ENCODE measurements around the gene CNST. TPM values are rescaled to one million over a fixed set of nuclear protein-coding genes. Genes with fewer than 3 reads are reported as not detected.

CNST gene
- total RNA-seq, 1 experiment from 2014 or later = 9.1 TPM

DNA sequence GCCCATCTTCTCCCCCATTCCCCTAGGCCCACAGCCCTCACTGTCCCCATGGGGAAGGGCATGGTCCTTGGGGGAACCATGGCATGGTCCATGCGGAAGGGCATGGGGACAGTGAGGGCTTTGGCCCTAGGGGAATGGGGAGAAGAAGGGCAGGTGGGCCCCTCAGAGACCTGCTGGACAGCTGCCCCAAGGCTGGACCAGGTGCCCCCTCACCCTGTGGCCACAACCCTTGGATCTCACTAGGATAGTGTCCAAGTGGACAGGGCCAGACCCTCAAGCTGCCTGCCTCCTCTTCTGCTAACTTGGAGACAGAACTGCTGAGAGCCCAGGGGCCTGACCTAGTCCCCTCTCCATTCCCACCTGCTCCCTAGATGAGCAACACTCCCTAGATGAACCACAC lies 46.7 kb upstream of the CNST start:
- Histone ChIP-seq H3K79me2 (ENCODE audit: low read depth) (no peaks in the 10 kb centered on the region), H4K20me1 (ENCODE audit: insufficient read depth) (no peaks in the 10 kb centered on the region), H3F3A (ENCODE audit: insufficient read depth, low read depth) (peaks cover 5% of the 10 kb centered on the region; the same call in 1 of the 2 replicates), H3K27me3 (ENCODE audit: insufficient read depth, low read depth) (no peaks in the 10 kb centered on the region; the same call in 1 of the 2 replicates), H3K4me2 (no peak overlapping the region), H3K4me3 (no peak overlapping the region), H2AFZ (no peak overlapping the region), H3K9me2 (ENCODE audit: insufficient read depth) (no peaks in the 10 kb centered on the region), H3K9me3 (ENCODE audit: insufficient read depth, low read depth) (peaks cover 9% of the 10 kb centered on the region; the same call in 1 of the 2 replicates), H3K27ac (no peak overlapping the region), H3K4me1 (replicated peaks; ENCODE audit: insufficient read depth) (no peaks in the 10 kb centered on the region), H3K36me3 (ENCODE audit: low read depth) (no peaks in the 10 kb centered on the region)
- no peak for TF ChIP-seq EZH2 (IDR thresholded peaks at IDR 0.05; ENCODE audit: low read depth)
- no peak for TF ChIP-seq CTCF (conservative IDR thresholded peaks at IDR 0.05)
- intact Hi-C loops (cut with micrococcal nuclease; ENCODE audit: unreplicated experiment) = no loop called here
- BruUV-seq (replicated peaks) = no TSS peak
- POLR2A ChIA-PET (ENCODE audit: unreplicated experiment) = no interaction called here
- CTCF ChIA-PET = no interaction called here
- no peak for DNase-seq

GRCh38 chr1:246526380-246526779 lies 39.9 kb upstream of the CNST start:
- H3F3A ChIP-seq (ENCODE audit: insufficient read depth, low read depth) = no peaks in the 10 kb centered on the region
- no peak overlapping the region for H2AFZ ChIP-seq
- intact Hi-C loops (cut with micrococcal nuclease; ENCODE audit: unreplicated experiment) = no loop called here
- H3K4me1 ChIP-seq (replicated peaks; ENCODE audit: insufficient read depth) = no peaks in the 10 kb centered on the region
- ChIA-PET CTCF (no interaction called here), POLR2A (ENCODE audit: unreplicated experiment) (no interaction called here)
- H3K9me3 ChIP-seq (ENCODE audit: insufficient read depth, low read depth) = no peaks in the 10 kb centered on the region; the same call in 1 of the 2 replicates
- DNase-seq = no peak
- H3K79me2 ChIP-seq (ENCODE audit: low read depth) = no peaks in the 10 kb centered on the region
- H3K4me2 ChIP-seq = no peak overlapping the region
- no peak for TF ChIP-seq EZH2 (IDR thresholded peaks at IDR 0.05; ENCODE audit: low read depth)
- TF ChIP-seq CTCF (conservative IDR thresholded peaks at IDR 0.05) = no peak
- no TSS peak for BruUV-seq (replicated peaks)
- H3K4me3 ChIP-seq = no peak overlapping the region
- H4K20me1 ChIP-seq (ENCODE audit: insufficient read depth) = no peaks in the 10 kb centered on the region
- H3K27ac ChIP-seq = no peak overlapping the region
- no peaks in the 10 kb centered on the region for H3K9me2 ChIP-seq (ENCODE audit: insufficient read depth)
- no peaks in the 10 kb centered on the region for H3K36me3 ChIP-seq (ENCODE audit: low read depth)
- no peaks in the 10 kb centered on the region; the same call in 1 of the 2 replicates for H3K27me3 ChIP-seq (ENCODE audit: insufficient read depth, low read depth)

DNA sequence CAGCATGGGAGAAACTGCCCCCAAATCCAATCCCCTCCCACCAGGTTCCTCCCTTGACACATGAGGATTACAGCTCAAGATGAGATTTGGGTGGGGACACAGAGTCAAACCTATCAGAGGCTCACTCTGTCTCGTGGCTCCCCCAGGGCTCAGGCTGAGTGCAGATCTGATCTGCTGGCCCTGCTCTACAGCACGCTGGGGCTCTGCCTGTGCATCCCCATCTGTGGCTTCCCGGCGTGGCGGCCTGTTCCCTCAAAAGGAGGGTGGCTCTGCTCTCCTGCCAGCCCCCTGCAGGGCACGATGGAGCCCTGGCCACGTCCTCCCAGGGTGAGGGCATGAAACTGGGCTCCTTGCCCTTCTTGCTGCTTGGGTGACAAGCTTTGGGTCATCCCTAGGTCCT lies 39.3 kb upstream of the CNST start:
- no peaks in the 10 kb centered on the region; the same call in 1 of the 2 replicates for H3K9me3 ChIP-seq (ENCODE audit: insufficient read depth, low read depth)
- no peaks in the 10 kb centered on the region for H3F3A ChIP-seq (ENCODE audit: insufficient read depth, low read depth)
- no peaks in the 10 kb centered on the region for H3K79me2 ChIP-seq (ENCODE audit: low read depth)
- CTCF ChIA-PET = no interaction called here
- no peaks in the 10 kb centered on the region for H3K4me1 ChIP-seq (replicated peaks; ENCODE audit: insufficient read depth)
- no peak overlapping the region for H3K4me2 ChIP-seq
- DNase-seq = no peak
- BruUV-seq (replicated peaks) = no TSS peak
- intact Hi-C loops (cut with micrococcal nuclease; ENCODE audit: unreplicated experiment) = no loop called here
- H3K36me3 ChIP-seq (ENCODE audit: low read depth) = no peaks in the 10 kb centered on the region
- TF ChIP-seq EZH2 (IDR thresholded peaks at IDR 0.05; ENCODE audit: low read depth) (no peak), CTCF (conservative IDR thresholded peaks at IDR 0.05) (no peak)
- H3K4me3 ChIP-seq = no peak overlapping the region
- POLR2A ChIA-PET (ENCODE audit: unreplicated experiment) = no interaction called here
- no peaks in the 10 kb centered on the region; the same call in 1 of the 2 replicates for H3K27me3 ChIP-seq (ENCODE audit: insufficient read depth, low read depth)
- no peaks in the 10 kb centered on the region for H4K20me1 ChIP-seq (ENCODE audit: insufficient read depth)
- H3K9me2 ChIP-seq (ENCODE audit: insufficient read depth) = no peaks in the 10 kb centered on the region
- no peak overlapping the region for H2AFZ ChIP-seq
- no peak overlapping the region for H3K27ac ChIP-seq

All from PC-9 (cell line).